ENCODE data around the gene NLRC5. TPM values are rescaled to one million over a fixed set of nuclear protein-coding genes. Genes with fewer than 3 reads are reported as not detected.

The NLRC5 gene
- total RNA-seq, 4 donors from 2014 or later = 21.8 to 52.4 (median 32.0) TPM

DNA sequence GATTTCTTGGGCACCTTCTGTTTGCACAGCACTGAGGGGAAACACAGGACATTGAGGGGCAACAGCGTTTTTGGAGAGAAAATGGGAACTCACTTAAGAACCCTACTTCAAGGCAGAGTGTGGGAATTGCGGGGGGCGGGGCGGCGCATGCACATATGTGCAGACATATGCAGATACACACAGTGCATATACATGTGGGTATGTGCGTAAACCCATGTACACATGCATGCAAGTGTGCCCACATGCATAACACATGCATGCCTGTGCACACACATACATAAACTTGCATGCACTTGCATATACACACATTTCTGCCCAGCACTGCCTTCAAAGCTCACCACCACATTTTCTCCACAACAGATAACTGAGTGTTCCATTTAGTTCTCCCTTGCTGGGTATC, 32.4 kb downstream of the NLRC5 start:
- 91 to 94% methylated on average over 6 of the region's 6 CpGs for WGBS, 2 donors
- H3K4me3 ChIP-seq (ENCODE audit: low read depth, poor library complexity, severe bottlenecking) = no peak overlapping the region
- TF ChIP-seq POLR2A (IDR thresholded peaks at IDR 0.05) = no peak
- no peak for TF ChIP-seq CTCF (IDR thresholded peaks at IDR 0.05)
- intact Hi-C loops (cut with DNase I; ENCODE audit: low total_unique reads) = no loop called here
- no peak for DNase-seq (ENCODE audit: low spot score in 2 of 2)

GRCh38 chr16:57022445-57022844, 33.1 kb downstream of the NLRC5 start:
- WGBS, 2 donors = 95 to 98% methylated on average over 7 of the region's 7 CpGs
- no peak overlapping the region for H3K4me3 ChIP-seq (ENCODE audit: low read depth, poor library complexity, severe bottlenecking)
- TF ChIP-seq POLR2A (IDR thresholded peaks at IDR 0.05) (no peak), CTCF (IDR thresholded peaks at IDR 0.05) (no peak)
- no peak for DNase-seq (ENCODE audit: low spot score in 2 of 2)
- intact Hi-C loops (cut with DNase I; ENCODE audit: low total_unique reads) = no loop called here

GRCh38 chr16:57023541-57024249, 34.3 kb downstream of the NLRC5 start:
- TF ChIP-seq CTCF (IDR thresholded peaks at IDR 0.05) (no peak), POLR2A (IDR thresholded peaks at IDR 0.05) (no peak)
- no peak overlapping the region for H3K4me3 ChIP-seq (ENCODE audit: low read depth, poor library complexity, severe bottlenecking)
- no peak for DNase-seq (ENCODE audit: low spot score in 2 of 2)
- intact Hi-C loops (cut with DNase I; ENCODE audit: low total_unique reads) = no loop called here
- WGBS, 2 donors = 89 to 93% methylated on average over 8 of the region's 8 CpGs

DNA sequence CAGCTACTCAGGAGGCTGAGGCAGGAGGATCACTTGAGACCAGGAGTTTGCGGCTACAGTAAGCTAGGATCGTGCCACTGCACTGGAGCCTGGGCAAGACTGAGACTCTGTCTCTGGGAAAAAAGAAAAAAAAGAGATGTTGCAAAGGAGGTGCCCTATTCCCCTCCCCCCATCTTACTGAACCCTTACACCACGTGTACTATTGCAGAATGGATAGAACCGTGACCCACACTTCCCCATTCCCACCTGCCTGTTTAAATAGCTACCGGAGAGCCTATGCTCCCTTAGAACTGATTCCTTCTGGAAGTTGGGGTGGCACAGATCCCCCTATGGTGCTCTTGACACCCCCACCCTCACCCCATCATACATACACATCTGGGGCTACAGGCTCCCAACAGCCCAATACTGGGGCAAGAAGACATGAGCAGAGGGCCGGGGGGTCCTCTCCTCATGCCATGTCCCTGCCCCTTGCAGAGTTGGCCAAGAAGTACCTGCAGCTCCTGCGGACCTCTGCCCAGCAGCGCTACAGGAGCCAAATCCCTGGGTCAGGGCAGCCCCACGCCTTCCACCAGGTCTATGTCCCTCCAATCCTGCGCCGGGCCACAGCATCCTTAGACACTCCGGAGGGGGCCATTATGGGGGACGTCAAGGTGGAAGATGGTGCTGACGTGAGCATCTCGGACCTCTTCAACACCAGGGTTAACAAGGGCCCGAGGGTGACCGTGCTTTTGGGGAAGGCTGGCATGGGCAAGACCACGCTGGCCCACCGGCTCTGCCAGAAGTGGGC, 35.7 kb downstream of the NLRC5 start:
- 88 to 89% methylated on average over 18 to 19 of the region's 19 CpGs for WGBS, 2 donors
- intact Hi-C loops (cut with DNase I; ENCODE audit: low total_unique reads) = no loop called here
- TF ChIP-seq POLR2A (IDR thresholded peaks at IDR 0.05) (no peak), CTCF (IDR thresholded peaks at IDR 0.05) (no peak)
- DNase-seq (ENCODE audit: low spot score in 2 of 2) = no peak
- H3K4me3 ChIP-seq (ENCODE audit: low read depth, poor library complexity, severe bottlenecking) = no peak overlapping the region

- 84 to 90% methylated on average over 21 of the region's 21 CpGs for WGBS, 2 donors
- TF ChIP-seq CTCF (IDR thresholded peaks at IDR 0.05) (no peak), POLR2A (IDR thresholded peaks at IDR 0.05) (no peak)
- intact Hi-C loops (cut with DNase I; ENCODE audit: low total_unique reads) = no loop called here
- no peak overlapping the region for H3K4me3 ChIP-seq (ENCODE audit: low read depth, poor library complexity, severe bottlenecking)
- no peak for DNase-seq (ENCODE audit: low spot score in 2 of 2)
Measured at GRCh38 chr16:57025941-57026777, 36.8 kb downstream of the NLRC5 start.

Measured in lower leg skin (tissue), 4 donors.